NOMO-1 treated with dmso at 0.1 percent for 144 hours (cell line): ENCODE measurements around the gene ABCA4.

ENCODE experiments used
- DNase-seq: peaks from one replicate; lab custom pipeline; 2025; ENCODE audit not compliant: unreplicated experiment; lab: John Stamatoyannopoulos, UW

The ABCA4 gene

DNA sequence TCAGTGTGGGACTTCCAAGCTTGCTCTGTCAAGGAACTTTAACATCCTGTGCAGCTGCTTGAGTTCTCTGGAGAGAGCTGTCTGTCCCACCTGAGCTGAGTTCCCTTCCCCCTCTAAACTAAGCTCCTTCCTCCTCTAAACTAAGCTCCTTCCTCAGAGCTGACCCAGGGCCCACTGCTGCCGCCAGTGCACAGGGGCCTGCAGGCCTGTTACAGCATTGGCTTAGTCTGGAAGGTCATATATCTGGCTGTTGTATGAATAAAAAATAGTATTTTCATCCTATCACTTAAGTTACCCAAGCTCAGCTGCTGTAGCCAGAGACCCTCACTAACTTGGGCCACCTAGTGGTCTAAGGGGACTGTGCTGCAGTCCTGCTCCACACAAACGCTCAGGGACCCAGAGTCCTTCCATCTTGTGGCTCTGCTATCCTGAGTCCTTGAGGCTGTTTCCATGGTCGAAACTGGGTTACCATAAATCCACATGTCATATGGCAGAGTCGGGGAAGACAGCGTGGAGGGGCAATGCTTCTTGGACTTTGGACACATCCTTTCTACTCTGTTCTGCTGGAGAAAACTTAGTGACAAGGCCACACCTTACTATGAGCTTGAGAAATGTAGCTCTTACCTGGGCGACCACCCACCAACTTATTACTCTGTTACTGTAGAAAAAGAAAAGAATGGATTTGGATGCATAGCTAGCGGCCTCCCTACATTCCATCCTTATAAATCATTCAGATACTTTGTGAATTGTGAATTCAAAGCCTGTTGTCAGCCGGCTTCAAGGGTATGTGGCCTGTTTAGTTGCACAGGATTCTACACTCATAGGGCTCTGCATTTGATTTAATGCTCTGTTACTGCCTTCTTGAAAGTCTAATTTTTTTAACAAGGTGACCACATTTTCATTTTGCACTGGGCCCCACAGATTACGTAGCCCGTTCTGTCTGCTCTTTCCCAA, 140.4 kb downstream of the ABCA4 start:
- no peak for DNase-seq

DNA sequence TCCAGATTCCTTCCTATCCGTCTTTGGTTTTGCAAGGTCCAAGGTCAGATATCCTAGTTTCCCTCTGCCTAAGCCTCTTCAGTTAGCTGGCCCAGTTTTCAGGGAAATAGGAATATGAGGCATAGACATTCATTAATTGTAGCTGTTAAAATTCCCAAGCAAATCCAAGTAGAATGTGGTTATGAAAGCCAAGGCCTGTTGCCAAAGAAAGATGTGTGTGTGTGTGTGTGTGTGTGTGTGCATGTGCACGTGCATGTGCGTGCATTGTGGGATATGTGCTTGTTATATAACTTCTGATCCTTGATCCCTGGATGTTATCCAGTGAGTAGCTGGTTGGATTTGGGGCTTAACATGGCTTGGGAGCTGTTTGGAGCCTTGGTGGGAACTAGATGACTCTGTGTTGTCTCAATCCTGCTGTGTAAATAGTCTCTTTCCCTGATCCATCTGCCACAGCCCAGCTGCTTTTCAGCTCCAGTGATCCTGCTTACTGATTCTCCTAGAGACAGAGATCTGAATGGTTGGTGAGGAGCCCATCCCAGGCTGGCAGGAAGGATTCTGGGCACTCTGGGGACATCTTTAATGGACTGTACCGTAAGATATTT, 141.1 kb downstream of the ABCA4 start:
- DNase-seq = no peak

- no peak for DNase-seq
Measured at GRCh38 chr1:93979040-93979717, 141.8 kb downstream of the ABCA4 start.

DNA sequence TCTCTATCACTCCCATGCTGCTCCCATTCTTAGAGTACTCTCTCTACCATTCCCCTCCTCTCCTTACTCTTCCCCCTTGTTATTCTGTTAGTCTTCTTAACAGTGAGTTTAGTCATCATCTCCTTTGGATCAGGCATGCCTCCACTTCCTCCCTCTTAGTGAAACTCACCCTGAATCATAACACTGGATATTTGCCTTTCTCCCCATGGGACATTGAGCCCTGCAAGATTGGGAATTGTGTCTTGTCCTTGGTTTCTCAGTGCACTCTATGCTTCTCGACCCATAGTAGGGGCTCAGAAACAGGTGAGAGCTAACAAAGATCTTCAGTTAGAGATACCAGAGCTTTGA, 143.4 kb downstream of the ABCA4 start:
- no peak for DNase-seq

GRCh38 chr1:93976711-93977597, 144.0 kb downstream of the ABCA4 start:
- no peak for DNase-seq

GRCh38 chr1:93976291-93976690, 144.7 kb downstream of the ABCA4 start:
- DNase-seq = no peak

DNA sequence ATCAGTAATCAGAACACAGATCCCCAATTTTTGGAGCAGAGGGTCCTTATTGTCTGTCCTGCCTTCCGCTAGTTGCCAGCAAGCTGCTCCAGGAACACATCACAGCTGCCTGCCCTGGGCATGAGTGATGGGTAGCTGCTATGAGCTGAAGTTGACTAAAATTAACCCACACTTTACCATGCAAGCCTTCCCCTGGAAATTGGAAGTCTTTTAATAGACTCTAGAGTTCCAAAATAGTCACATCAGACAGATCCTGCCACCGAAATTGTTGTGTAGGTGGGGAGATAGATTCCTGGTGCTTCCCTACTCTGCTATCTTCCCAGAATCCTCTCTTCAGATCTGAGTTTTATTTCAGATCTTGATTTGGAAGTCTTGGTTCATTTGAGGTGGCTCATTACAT, 148.6 kb downstream of the ABCA4 start:
- DNase-seq = no peak

DNA sequence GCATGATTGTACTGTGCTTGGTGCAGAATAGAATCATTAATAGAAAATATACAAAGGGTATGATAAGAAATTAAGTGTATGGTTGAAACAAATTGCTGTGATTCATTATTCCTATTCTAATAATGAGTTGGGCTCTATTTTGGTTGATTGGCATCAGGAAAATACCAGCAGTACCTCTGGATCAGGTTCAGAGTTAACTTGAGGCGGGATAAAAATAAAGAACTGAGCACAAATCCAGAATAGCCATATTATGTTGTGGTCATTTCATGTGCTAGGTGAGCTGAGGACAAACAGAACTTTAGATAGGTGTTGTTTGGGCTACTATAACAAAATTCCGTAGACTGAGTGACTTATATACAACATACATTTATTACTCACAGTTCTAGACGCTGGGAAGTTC, 151.1 kb downstream of the ABCA4 start:
- no peak for DNase-seq

DNA sequence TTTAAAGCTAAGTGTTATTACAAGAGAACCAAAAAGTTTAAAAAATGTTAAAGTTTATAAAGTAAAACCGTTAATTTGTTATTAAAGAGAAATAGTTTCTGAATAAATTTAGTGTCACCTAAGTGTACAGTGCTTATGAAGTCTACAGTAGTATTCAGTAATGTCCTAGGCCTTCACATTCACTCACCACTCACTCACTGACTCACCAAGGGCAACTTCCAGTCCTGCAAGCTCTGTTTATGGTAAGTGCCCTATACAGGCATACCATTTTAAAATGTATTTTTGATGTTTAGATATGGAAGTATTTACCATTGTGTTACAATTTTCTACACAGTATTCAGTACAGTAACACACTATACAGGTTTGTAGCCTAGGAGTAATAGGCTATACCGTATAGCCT, 151.6 kb downstream of the ABCA4 start:
- DNase-seq = no peak

- DNase-seq = no peak
Measured at GRCh38 chr1:93967306-93967705, 153.6 kb downstream of the ABCA4 start.

DNA sequence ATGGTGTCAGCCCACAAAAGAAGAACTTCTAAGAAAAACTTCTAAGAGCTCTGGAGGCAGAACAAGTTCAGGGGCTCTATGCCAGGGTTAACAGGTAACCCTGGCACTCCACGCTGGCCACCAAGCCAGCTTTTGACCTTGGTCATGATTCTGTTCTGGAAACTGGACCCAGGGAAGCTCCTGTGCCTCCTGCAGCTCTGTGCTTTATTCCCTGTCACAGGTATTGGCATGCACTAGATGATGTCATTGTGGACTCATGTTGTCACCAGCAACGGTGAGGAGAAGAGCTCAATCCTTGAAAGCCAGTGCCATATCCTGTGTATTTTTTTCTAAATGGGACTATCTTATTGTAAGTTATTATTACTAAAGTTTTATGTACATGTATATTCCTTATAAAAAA, 155.1 kb downstream of the ABCA4 start:
- no peak for DNase-seq

GRCh38 chr1:93965256-93965655, 155.7 kb downstream of the ABCA4 start:
- DNase-seq = no peak

DNA sequence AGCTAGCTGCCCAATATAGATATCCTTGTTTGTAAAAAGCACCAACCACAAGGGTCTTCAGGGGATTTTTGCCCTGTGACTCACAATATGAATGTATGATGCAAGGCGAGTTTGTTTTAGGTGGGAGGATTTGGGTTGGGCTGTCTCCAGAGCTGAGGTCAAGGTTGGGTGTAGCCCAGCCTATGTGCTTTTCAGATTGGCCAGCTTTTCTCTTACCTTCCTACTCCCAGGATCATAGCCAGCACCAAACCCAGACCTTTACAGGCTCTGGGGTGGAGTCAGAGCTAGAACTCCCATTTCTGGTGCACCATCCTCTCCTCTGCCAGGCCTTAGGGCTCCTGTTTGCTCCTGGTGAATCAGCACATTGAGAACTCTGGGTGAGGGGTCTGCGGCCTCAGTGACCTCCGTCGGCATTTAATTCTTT, 156.2 kb downstream of the ABCA4 start:
- no peak for DNase-seq

GRCh38 chr1:93964096-93964776, 156.7 kb downstream of the ABCA4 start:
- no peak for DNase-seq

DNA sequence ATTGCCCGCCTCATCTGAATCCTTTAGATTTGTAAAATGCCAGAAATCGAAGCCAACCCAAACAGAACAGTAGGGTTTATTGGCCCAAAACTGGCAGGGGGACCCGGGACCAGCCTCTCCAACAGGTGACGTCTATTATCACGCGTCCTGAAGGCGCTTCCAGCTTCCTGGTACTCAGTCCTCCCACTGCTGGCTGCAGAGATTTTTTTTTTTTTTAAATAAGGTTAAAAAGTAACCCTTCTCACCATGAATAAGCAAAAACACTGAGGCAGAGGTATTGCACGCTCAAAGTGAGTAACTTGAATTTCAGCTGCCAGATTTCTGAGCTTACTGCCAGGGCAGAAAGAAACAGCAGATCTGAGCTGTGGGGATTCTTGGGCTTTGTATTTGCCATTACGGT, 157.4 kb downstream of the ABCA4 start:
- no peak for DNase-seq

DNA sequence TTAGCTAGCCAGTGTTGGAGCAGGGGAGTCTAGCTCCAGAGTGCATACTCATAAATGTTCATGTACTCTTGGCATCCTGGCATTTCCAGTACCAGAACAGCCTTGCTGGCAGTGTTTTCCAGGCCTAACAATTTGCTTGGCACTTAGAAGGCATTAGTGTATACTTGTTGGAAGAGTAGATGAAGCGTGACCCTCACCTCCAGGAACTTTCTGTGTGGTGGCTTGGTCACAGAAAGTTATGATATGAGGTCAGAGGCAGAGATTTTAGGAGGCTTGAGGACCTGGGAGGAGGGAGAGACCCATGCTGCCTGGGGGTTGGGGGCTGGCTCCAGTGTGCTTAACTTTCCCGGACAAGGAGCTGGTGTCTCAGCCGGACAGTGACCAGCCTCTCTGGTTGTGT, 159.0 kb downstream of the ABCA4 start:
- DNase-seq = no peak

- no peak for DNase-seq
Measured at GRCh38 chr1:93961443-93961842, 159.5 kb downstream of the ABCA4 start.

DNA sequence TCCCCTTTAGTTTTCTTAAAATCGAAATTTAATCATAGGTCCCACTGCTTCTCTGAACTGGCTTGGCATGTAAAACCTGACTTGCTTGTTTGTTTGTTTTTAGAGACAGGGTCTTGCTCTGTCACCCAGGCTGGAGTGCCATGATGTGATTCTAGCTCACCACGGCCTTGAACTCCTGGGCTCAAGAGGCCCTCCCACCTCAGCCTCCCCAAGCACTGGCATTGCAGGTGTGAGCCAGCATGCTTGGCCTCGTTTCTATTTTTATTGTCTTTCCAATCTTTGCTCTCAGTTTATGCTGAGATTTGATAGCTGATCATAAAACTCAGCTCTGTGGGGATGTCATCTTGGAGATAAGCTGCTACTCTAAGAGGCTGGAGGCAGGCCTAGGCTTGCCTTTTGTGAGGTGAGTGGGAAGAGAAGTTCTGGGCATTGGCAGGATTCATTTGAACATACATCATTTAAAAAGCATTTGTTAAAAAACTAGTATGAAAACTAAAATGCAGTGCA, 160.3 kb downstream of the ABCA4 start:
- no peak for DNase-seq

DNA sequence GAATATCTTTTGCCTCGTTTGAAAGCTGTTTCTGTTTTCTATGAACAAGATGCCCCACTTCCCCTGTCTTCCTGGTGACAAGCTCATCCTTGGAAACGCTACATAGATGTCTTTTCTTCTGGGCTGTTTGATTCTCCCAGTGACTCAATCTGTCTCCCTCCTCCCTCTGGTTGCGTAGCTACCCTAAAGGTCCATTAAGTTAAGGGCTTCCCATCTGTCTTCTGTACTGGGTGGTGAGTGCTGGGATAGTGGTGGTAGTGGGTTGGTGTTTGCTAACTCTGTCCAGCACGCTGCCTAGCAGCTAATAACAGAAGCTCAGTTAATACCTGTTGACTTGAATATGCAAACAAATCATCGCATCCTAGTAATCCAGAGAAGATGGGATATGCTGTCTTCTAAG, 161.5 kb downstream of the ABCA4 start:
- DNase-seq = no peak

GRCh38 chr1:93958726-93959100, 162.2 kb downstream of the ABCA4 start:
- DNase-seq = no peak
